ENCODE measurements around the gene CD99. TPM values are rescaled to one million over a fixed set of nuclear protein-coding genes. Genes with fewer than 3 reads are reported as not detected.
"Not testable (repeated sequence)": the region's sequence is repeated elsewhere in the genome, so short reads cannot be mapped to it uniquely, and the experiment has no call there.

CD99 gene
- total RNA-seq, 2 donors from 2014 or later: 234 to 282 TPM

DNA sequence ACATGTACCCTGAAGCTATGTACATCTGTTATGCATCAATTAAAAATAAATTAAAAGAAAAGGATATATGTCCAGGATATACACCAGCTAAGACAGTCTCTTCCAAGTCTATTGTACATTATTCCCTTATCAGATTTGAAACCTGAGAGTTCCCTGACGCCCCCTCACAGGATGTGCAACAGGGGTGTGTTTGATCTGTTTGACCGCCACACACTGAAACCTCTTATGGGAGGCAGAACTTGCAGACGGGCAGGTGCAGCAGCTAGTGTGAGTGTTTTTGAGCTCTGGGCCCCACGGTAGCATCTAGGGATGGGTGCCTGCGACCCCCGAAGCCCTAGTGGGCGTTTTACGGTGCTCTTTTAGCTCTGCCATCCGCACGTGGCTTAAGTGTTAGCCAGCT lies 65.5 kb downstream of the CD99 start:
- no peak for DNase-seq (ENCODE audit: low spot score)

GRCh38 chrX:2761246-2761645 lies 70.2 kb downstream of the CD99 start:
- no peak for DNase-seq (ENCODE audit: low spot score)
- Histone ChIP-seq H3K36me3 (no peaks in the 10 kb centered on the region), H3K4me3 (no peak overlapping the region), H3K4me1 (no peaks in the 10 kb centered on the region), H3K27ac (no peak overlapping the region), H3K27me3 (no peaks in the 10 kb centered on the region), H3K9me3 (no peaks in the 10 kb centered on the region)
- no peak for TF ChIP-seq CTCF (IDR thresholded peaks at IDR 0.05)

More for the DNA sequence above, 65.5 kb downstream of the CD99 start:
- Histone ChIP-seq H3K27me3 (no peaks in the 10 kb centered on the region), H3K36me3 (no peaks in the 10 kb centered on the region), H3K4me1 (no peaks in the 10 kb centered on the region), H3K9me3 (no peaks in the 10 kb centered on the region), H3K4me3 (no peak overlapping the region), H3K27ac (no peak overlapping the region)
- no peak for TF ChIP-seq CTCF (IDR thresholded peaks at IDR 0.05)

GRCh38 chrX:2762671-2763070 lies 71.6 kb downstream of the CD99 start:
- not testable (repeated sequence) for H3K4me3 ChIP-seq; H3K36me3 ChIP-seq; H3K9me3 ChIP-seq; H3K27ac ChIP-seq; H3K4me1 ChIP-seq; DNase-seq (ENCODE audit: low spot score); H3K27me3 ChIP-seq

DNA sequence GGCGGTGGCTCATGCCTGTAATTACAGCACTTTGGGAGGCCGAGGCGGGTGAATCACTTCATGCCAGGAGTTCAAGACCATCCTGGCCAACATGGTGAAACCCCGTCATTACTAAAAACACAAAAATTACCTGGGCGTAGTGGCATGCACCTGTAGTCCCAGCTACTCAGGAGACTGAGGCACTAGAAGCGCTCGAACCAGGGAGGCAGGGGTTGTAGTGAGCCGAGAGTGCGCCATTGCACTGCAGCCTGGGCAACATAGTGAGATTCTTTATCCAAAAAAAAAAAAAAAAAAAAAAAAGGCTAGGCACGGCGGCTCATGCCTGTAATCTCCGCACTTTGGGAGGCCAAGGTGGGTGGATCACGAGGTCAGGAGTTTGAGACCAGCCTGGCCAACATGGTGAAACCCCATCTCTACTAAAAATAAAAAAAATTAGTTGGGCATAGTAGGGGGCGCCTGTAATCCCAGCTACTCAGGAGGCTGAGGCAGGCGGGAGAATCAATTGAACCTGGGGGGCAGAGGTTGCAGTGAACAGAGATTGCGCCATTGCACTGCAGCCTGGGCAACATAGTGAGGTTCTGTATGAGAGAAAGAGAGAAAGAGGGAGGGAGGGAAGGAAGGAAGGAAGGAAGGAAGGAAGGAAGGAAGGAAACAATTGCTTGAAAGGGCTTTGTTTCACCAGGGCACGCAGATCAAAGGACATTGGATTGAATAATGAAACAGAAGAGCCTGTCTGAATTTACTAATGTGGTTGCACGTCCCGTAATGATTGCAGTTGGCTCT lies 73.9 kb downstream of the CD99 start:
- DNase-seq (ENCODE audit: low spot score); H3K27me3 ChIP-seq; H3K36me3 ChIP-seq; H3K9me3 ChIP-seq; H3K4me3 ChIP-seq; H3K27ac ChIP-seq; H3K4me1 ChIP-seq: not testable (repeated sequence)

DNA sequence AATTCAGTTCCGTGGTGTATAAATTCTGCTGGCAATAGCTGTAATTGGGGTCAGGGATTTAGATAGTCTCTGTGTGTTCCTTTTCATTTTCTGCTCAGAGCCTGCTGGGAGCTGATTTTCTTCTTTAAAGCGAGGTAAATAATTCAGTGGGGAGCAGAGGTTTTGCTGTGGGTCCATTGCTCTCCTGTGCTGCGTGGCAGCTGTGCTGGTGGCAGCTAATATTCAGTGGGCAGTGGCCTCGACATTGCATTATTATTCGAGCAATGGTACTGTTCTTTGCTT lies 74.4 kb downstream of the CD99 start:
- H3K27ac ChIP-seq: no peak overlapping the region
- no peaks in the 10 kb centered on the region for H3K4me1 ChIP-seq
- H3K36me3 ChIP-seq: no peaks in the 10 kb centered on the region
- H3K4me3 ChIP-seq: no peak overlapping the region
- H3K27me3 ChIP-seq: no peaks in the 10 kb centered on the region
- TF ChIP-seq CTCF (IDR thresholded peaks at IDR 0.05): no peak
- no peaks in the 10 kb centered on the region for H3K9me3 ChIP-seq
- DNase-seq (ENCODE audit: low spot score): no peak

GRCh38 chrX:2766906-2767305 lies 75.8 kb downstream of the CD99 start:
- no peak for TF ChIP-seq CTCF (IDR thresholded peaks at IDR 0.05)
- H3K4me1 ChIP-seq: no peaks in the 10 kb centered on the region
- no peaks in the 10 kb centered on the region for H3K9me3 ChIP-seq
- H3K27me3 ChIP-seq: no peaks in the 10 kb centered on the region
- H3K36me3 ChIP-seq: no peaks in the 10 kb centered on the region
- H3K27ac ChIP-seq: no peak overlapping the region
- DNase-seq (ENCODE audit: low spot score): no peak
- H3K4me3 ChIP-seq: no peak overlapping the region
